ENCODE results near the gene GATD1. TPM values are rescaled to one million over a fixed set of nuclear protein-coding genes. Genes with fewer than 3 reads are reported as not detected.
A peak's percentile ranks its signal among the peaks of the same experiment; 100 is the strongest.

The GATD1 gene
- total and polyA plus RNA-seq, 5 donors from 2014 or later, result 3.6 to 42.1 (median 5.1) TPM

GRCh38 chr11:776263-776560, 1.1 kb downstream of the GATD1 start:
- peak overlapping the region; percentile 67 to 93 (median 84) for H3K4me3 Mint-ChIP-seq

GRCh38 chr11:774873-775592, 2.3 kb downstream of the GATD1 start:
- ATAC-seq (ENCODE audit: low read depth in 2 of 2) (no peak), DNase-seq (no peak)
- Histone ChIP-seq H3K9me3 (ENCODE audit: control insufficient read depth in 2 of 2, low read length in 2 of 2) (no peaks in the 10 kb centered on the region), H3K36me3 (ENCODE audit: control insufficient read depth, insufficient read depth, low read length) (peaks cover 5% of the 10 kb centered on the region), H3K27ac (ENCODE audit: insufficient read depth, low read length, poor library complexity, severe bottlenecking) (no peak overlapping the region), H3K4me3 (ENCODE audit: low read depth, low read length) (no peak overlapping the region), H3K27me3 (ENCODE audit: control insufficient read depth, insufficient read depth, low read length) (no peaks in the 10 kb centered on the region), H3K4me1 (ENCODE audit: control insufficient read depth, insufficient read depth, low read length, poor library complexity, severe bottlenecking) (peaks cover 30% of the 10 kb centered on the region)
- H3K9me3 Mint-ChIP-seq, result no peaks in the 10 kb centered on the region
- peaks cover 0 to 36% (median 5%) of the 10 kb centered on the region in 4 donors for H3K4me1 Mint-ChIP-seq
- no peaks in the 10 kb centered on the region for H3K36me3 Mint-ChIP-seq
- peak overlapping the region in 1 of 3 donors; percentile 51 for H3K27ac Mint-ChIP-seq
- H3K4me3 Mint-ChIP-seq, result peak overlapping the region; percentile 67 to 90 (median 82)
- H3K27me3 Mint-ChIP-seq, result no peaks in the 10 kb centered on the region

More at GRCh38 chr11:776263-776560, 1.1 kb downstream of the GATD1 start:
- H3K36me3 ChIP-seq (ENCODE audit: control insufficient read depth, insufficient read depth, low read length), result no peaks in the 10 kb centered on the region
- Mint-ChIP-seq H3K9me3 (no peaks in the 10 kb centered on the region), H3K36me3 (no peaks in the 10 kb centered on the region), H3K4me1 (peaks cover 0 to 39% (median 5%) of the 10 kb centered on the region in 4 donors), H3K27me3 (no peaks in the 10 kb centered on the region), H3K27ac (peak overlapping the region in 2 of 3 donors; percentile 51 to 77)
- no peak overlapping the region for H3K4me3 ChIP-seq (ENCODE audit: low read depth, low read length)
- H3K4me1 ChIP-seq (ENCODE audit: control insufficient read depth, insufficient read depth, low read length, poor library complexity, severe bottlenecking), result peaks cover 30% of the 10 kb centered on the region
- H3K9me3 ChIP-seq (ENCODE audit: control insufficient read depth in 2 of 2, low read length in 2 of 2), result no peaks in the 10 kb centered on the region
- no peak overlapping the region for H3K27ac ChIP-seq (ENCODE audit: insufficient read depth, low read length, poor library complexity, severe bottlenecking)
- no peaks in the 10 kb centered on the region for H3K27me3 ChIP-seq (ENCODE audit: control insufficient read depth, insufficient read depth, low read length)
- ATAC-seq (ENCODE audit: low read depth in 2 of 2) (no peak), DNase-seq (no peak)

GRCh38 chr11:773830-774229, 3.5 kb downstream of the GATD1 start:
- Mint-ChIP-seq H3K27ac (peak overlapping the region in 1 of 3 donors; percentile 79), H3K36me3 (no peaks in the 10 kb centered on the region), H3K27me3 (no peaks in the 10 kb centered on the region), H3K9me3 (no peaks in the 10 kb centered on the region), H3K4me3 (peak overlapping the region in 1 of 4 donors; percentile 85), H3K4me1 (peaks cover 0 to 26% (median 5%) of the 10 kb centered on the region in 4 donors)
- Histone ChIP-seq H3K27me3 (ENCODE audit: control insufficient read depth, insufficient read depth, low read length) (no peaks in the 10 kb centered on the region), H3K4me3 (ENCODE audit: low read depth, low read length) (no peak overlapping the region), H3K27ac (ENCODE audit: insufficient read depth, low read length, poor library complexity, severe bottlenecking) (no peak overlapping the region), H3K36me3 (ENCODE audit: control insufficient read depth, insufficient read depth, low read length) (peaks cover 5% of the 10 kb centered on the region), H3K4me1 (ENCODE audit: control insufficient read depth, insufficient read depth, low read length, poor library complexity, severe bottlenecking) (peaks cover 28% of the 10 kb centered on the region), H3K9me3 (ENCODE audit: control insufficient read depth in 2 of 2, low read length in 2 of 2) (no peaks in the 10 kb centered on the region)
- no peak for ATAC-seq (ENCODE audit: low read depth in 2 of 2)
- DNase-seq, result no peak

GRCh38 chr11:773425-773824, 3.9 kb downstream of the GATD1 start:
- no peaks in the 10 kb centered on the region for H3K27me3 ChIP-seq (ENCODE audit: control insufficient read depth, insufficient read depth, low read length)
- H3K4me3 ChIP-seq (ENCODE audit: low read depth, low read length), result no peak overlapping the region
- H3K4me1 ChIP-seq (ENCODE audit: control insufficient read depth, insufficient read depth, low read length, poor library complexity, severe bottlenecking), result peaks cover 24% of the 10 kb centered on the region
- peaks cover 0 to 25% (median 5%) of the 10 kb centered on the region in 4 donors for H3K4me1 Mint-ChIP-seq
- ATAC-seq (ENCODE audit: low read depth in 2 of 2), result no peak
- no peaks in the 10 kb centered on the region for H3K27me3 Mint-ChIP-seq
- H3K9me3 Mint-ChIP-seq, result no peaks in the 10 kb centered on the region
- no peak overlapping the region for H3K27ac ChIP-seq (ENCODE audit: insufficient read depth, low read length, poor library complexity, severe bottlenecking)
- no peak overlapping the region for H3K27ac Mint-ChIP-seq
- H3K36me3 ChIP-seq (ENCODE audit: control insufficient read depth, insufficient read depth, low read length), result peaks cover 5% of the 10 kb centered on the region
- DNase-seq, result no peak
- no peaks in the 10 kb centered on the region for H3K9me3 ChIP-seq (ENCODE audit: control insufficient read depth in 2 of 2, low read length in 2 of 2)
- peak overlapping the region in 1 of 4 donors; percentile 85 for H3K4me3 Mint-ChIP-seq
- no peaks in the 10 kb centered on the region for H3K36me3 Mint-ChIP-seq

- Mint-ChIP-seq H3K27me3 (no peaks in the 10 kb centered on the region), H3K9me3 (no peaks in the 10 kb centered on the region), H3K4me3 (peak overlapping the region in 1 of 4 donors; percentile 38), H3K36me3 (no peaks in the 10 kb centered on the region), H3K4me1 (peaks cover 0 to 19% (median 5%) of the 10 kb centered on the region in 4 donors), H3K27ac (no peak overlapping the region)
- no peaks in the 10 kb centered on the region for H3K27me3 ChIP-seq (ENCODE audit: control insufficient read depth, insufficient read depth, low read length)
- ATAC-seq (ENCODE audit: low read depth in 2 of 2) (no peak), DNase-seq (no peak)
- no peaks in the 10 kb centered on the region for H3K9me3 ChIP-seq (ENCODE audit: control insufficient read depth in 2 of 2, low read length in 2 of 2)
- no peak overlapping the region for H3K27ac ChIP-seq (ENCODE audit: insufficient read depth, low read length, poor library complexity, severe bottlenecking)
- peaks cover 5% of the 10 kb centered on the region for H3K36me3 ChIP-seq (ENCODE audit: control insufficient read depth, insufficient read depth, low read length)
- no peak overlapping the region for H3K4me3 ChIP-seq (ENCODE audit: low read depth, low read length)
- H3K4me1 ChIP-seq (ENCODE audit: control insufficient read depth, insufficient read depth, low read length, poor library complexity, severe bottlenecking), result peaks cover 17% of the 10 kb centered on the region
Observed at GRCh38 chr11:772429-773390, 4.6 kb downstream of the GATD1 start.

GRCh38 chr11:771617-772204, 5.6 kb downstream of the GATD1 start:
- Mint-ChIP-seq H3K9me3 (no peaks in the 10 kb centered on the region), H3K4me1 (peaks cover 0 to 19% (median 5%) of the 10 kb centered on the region in 4 donors), H3K36me3 (no peaks in the 10 kb centered on the region), H3K27me3 (no peaks in the 10 kb centered on the region), H3K27ac (no peak overlapping the region), H3K4me3 (no peak overlapping the region)
- H3K36me3 ChIP-seq (ENCODE audit: control insufficient read depth, insufficient read depth, low read length), result peaks cover 8% of the 10 kb centered on the region
- no peaks in the 10 kb centered on the region for H3K27me3 ChIP-seq (ENCODE audit: control insufficient read depth, insufficient read depth, low read length)
- no peak for ATAC-seq (ENCODE audit: low read depth in 2 of 2)
- no peak for DNase-seq
- H3K4me1 ChIP-seq (ENCODE audit: control insufficient read depth, insufficient read depth, low read length, poor library complexity, severe bottlenecking), result peaks cover 15% of the 10 kb centered on the region
- H3K9me3 ChIP-seq (ENCODE audit: control insufficient read depth in 2 of 2, low read length in 2 of 2), result no peaks in the 10 kb centered on the region
- H3K4me3 ChIP-seq (ENCODE audit: low read depth, low read length), result no peak overlapping the region
- no peak overlapping the region for H3K27ac ChIP-seq (ENCODE audit: insufficient read depth, low read length, poor library complexity, severe bottlenecking)

GRCh38 chr11:770642-771616, 6.4 kb downstream of the GATD1 start:
- peaks cover 8% of the 10 kb centered on the region for H3K36me3 ChIP-seq (ENCODE audit: control insufficient read depth, insufficient read depth, low read length)
- no peak overlapping the region for H3K4me3 Mint-ChIP-seq
- no peaks in the 10 kb centered on the region for H3K36me3 Mint-ChIP-seq
- ATAC-seq (ENCODE audit: low read depth in 2 of 2), result no peak
- H3K4me3 ChIP-seq (ENCODE audit: low read depth, low read length), result no peak overlapping the region
- H3K27ac Mint-ChIP-seq, result no peak overlapping the region
- H3K9me3 Mint-ChIP-seq, result no peaks in the 10 kb centered on the region
- no peak for DNase-seq
- no peaks in the 10 kb centered on the region for H3K27me3 ChIP-seq (ENCODE audit: control insufficient read depth, insufficient read depth, low read length)
- peaks cover 0 to 12% (median 0%) of the 10 kb centered on the region in 4 donors for H3K4me1 Mint-ChIP-seq
- no peaks in the 10 kb centered on the region for H3K27me3 Mint-ChIP-seq
- no peaks in the 10 kb centered on the region for H3K9me3 ChIP-seq (ENCODE audit: control insufficient read depth in 2 of 2, low read length in 2 of 2)
- peaks cover 7% of the 10 kb centered on the region for H3K4me1 ChIP-seq (ENCODE audit: control insufficient read depth, insufficient read depth, low read length, poor library complexity, severe bottlenecking)
- no peak overlapping the region for H3K27ac ChIP-seq (ENCODE audit: insufficient read depth, low read length, poor library complexity, severe bottlenecking)
